K562 (cell line): ENCODE results near the gene ADAMTS20. TPM values are rescaled to one million over a fixed set of nuclear protein-coding genes. Genes with fewer than 3 reads are reported as not detected.

Source experiments
- ATAC-seq: fragments of 200-7000 bp; cut with Tn5 transposase; 3 replicates; pipeline ENCODE4 v1.9.1; 2020; ENCODE audit warnings: moderate library complexity
- BruUV-seq: library from RNA; stranded (reverse); fragments of 400-500 nt; replicated peaks from 2 replicates; lab custom pipeline; 2021; lab: Mats Ljungman, UMichigan
- CTCF ChIA-PET: fragments of 300-600 bp; formaldehyde crosslinking; extraction: SDS; loops from one replicate; lab custom pipeline; 2021; ENCODE audit warnings: low intra/inter-chr PET ratio; lab: Yijun Ruan, JAX
- POLR2A ChIA-PET: fragments of 300-600, 350-650 bp; sonication (Branson Sonifier 250); formaldehyde crosslinking; extraction: SDS; loops from one replicate; lab custom pipeline; 2021; ENCODE audit warnings: antibody characterized with exemption, inconsistent platforms; lab: Yijun Ruan, JAX
- DNase-seq, 4 experiments: peaks; one replicate each; pipeline versions ENCODE4 v3.0.0 to v3.0.0-alpha.2; 2011 to 2018; ENCODE audit warnings: low spot score in 3 of 4, mixed read lengths in 3 of 4; ENCODE audit errors: extremely low read depth in 1 of 4
- FAIRE-seq: peaks from 2 replicates; lab custom pipeline; 2011; peaks lifted over from hg19 to GRCh38; lab: Jason Lieb, UNC
- H2AFZ ChIP-seq: 2 replicates; pipeline ENCODE4 v1.6.0; 2011; ENCODE audit warnings: low read depth, low read length, control low read depth, inconsistent platforms
- H3K27ac ChIP-seq: fragments of 200-600 bp; 3 replicates; pipeline ENCODE4 v1.8.0; 2011; ENCODE audit warnings: low read depth, mild to moderate bottlenecking, control low read depth, inconsistent platforms, low read length, moderate library complexity, mixed read lengths; ENCODE audit errors: extremely low read depth
- H3K27me3 ChIP-seq, 2 experiments: fragments of 300-600 bp in 1 of 2; 2 replicates in 1 of 2; 3 replicates in 1 of 2; pipeline versions ENCODE4 v1.6.0 to v1.8.0; 2011; ENCODE audit warnings: inconsistent platforms in 2 of 2, low read length in 2 of 2, mild to moderate bottlenecking in 1 of 2, mixed read lengths in 1 of 2, moderate library complexity in 1 of 2; ENCODE audit not compliant: control insufficient read depth in 2 of 2, insufficient read depth in 2 of 2
- H3K36me3 ChIP-seq: fragments of 300-600 bp; 3 replicates; pipeline ENCODE4 v1.8.0; 2011; ENCODE audit warnings: mild to moderate bottlenecking, low read length, inconsistent platforms; ENCODE audit not compliant: control insufficient read depth, insufficient read depth
- H3K4me1 ChIP-seq, 2 experiments: fragments of 200-600 bp in 1 of 2; replicated peaks in 1 of 2; 2 replicates in 1 of 2; 3 replicates in 1 of 2; pipeline versions ENCODE4 v1.5.1 to v1.8.0; 2011; ENCODE audit warnings: inconsistent platforms in 2 of 2, low read length in 2 of 2, mild to moderate bottlenecking in 1 of 2, mixed read lengths in 1 of 2, moderate library complexity in 1 of 2; ENCODE audit not compliant: control insufficient read depth in 2 of 2, insufficient read depth in 2 of 2
- H3K4me2 ChIP-seq: 2 replicates; pipeline ENCODE4 v1.6.1; 2011; ENCODE audit warnings: low read length, control low read depth, inconsistent platforms, mixed read lengths; ENCODE audit not compliant: insufficient read depth
- H3K4me3 ChIP-seq: fragments of 200-600 bp; sonication (generic), shearing (Covaris generic); 2 replicates; pipeline ENCODE4 v1.5.1; 2016; ENCODE audit warnings: control low read depth, inconsistent platforms
- H3K79me2 ChIP-seq: fragments of 200-600 bp; 3 replicates; pipeline ENCODE4 v1.8.0; 2011; ENCODE audit warnings: low read length, inconsistent platforms; ENCODE audit not compliant: control insufficient read depth, insufficient read depth
- H3K9ac ChIP-seq, 2 experiments: 2 replicates each; pipeline versions ENCODE4 v1.6.0 to v1.6.1; 2011; ENCODE audit warnings: low read depth in 2 of 2, low read length in 2 of 2, control low read depth in 1 of 2, inconsistent platforms in 1 of 2, mild to moderate bottlenecking in 1 of 2, mixed read lengths in 1 of 2; ENCODE audit not compliant: insufficient read depth in 1 of 2
- H3K9me1 ChIP-seq: one replicate; pipeline ENCODE4 v1.6.0; 2011; ENCODE audit warnings: inconsistent platforms, mild to moderate bottlenecking, low read length, moderate library complexity; ENCODE audit not compliant: control insufficient read depth, insufficient read depth
- H3K9me3 ChIP-seq: replicated peaks from 2 replicates; pipeline ENCODE4 v1.5.1; 2011; ENCODE audit warnings: low read depth, low read length, inconsistent platforms; ENCODE audit not compliant: control insufficient read depth, insufficient read depth
- H4K20me1 ChIP-seq: replicated peaks from 2 replicates; pipeline ENCODE4 v1.6.1; 2011; ENCODE audit warnings: low read length, inconsistent platforms, mixed read lengths; ENCODE audit not compliant: control insufficient read depth, insufficient read depth
- CBFA2T2 ChIP-seq: fragments of 450-650 bp; conservative IDR thresholded peaks from 2 replicates; pipeline ENCODE4 v1.6.1; 2017; ENCODE audit warnings: mild to moderate bottlenecking
- CEBPB ChIP-seq: fragments of 450-650 bp; IDR thresholded peaks from 2 replicates; pipeline ENCODE4 v1.6.1; 2016; ENCODE audit warnings: missing genetic modification characterization, missing compliant biosample characterization
- JUND ChIP-seq, 2 experiments: IDR thresholded peaks; 2 replicates in 1 of 2; 3 replicates in 1 of 2; pipeline ENCODE4 v1.6.1; 2011; ENCODE audit warnings: borderline replicate concordance in 2 of 2, low read depth in 2 of 2, low read length in 2 of 2, improper control_type of control experiment in 1 of 2, missing biosample characterization in 1 of 2, missing genetic modification characterization in 1 of 2, missing genetic modification reagents in 1 of 2
- KLF16 ChIP-seq: IDR thresholded peaks from 2 replicates; pipeline ENCODE4 v1.6.1; 2016; ENCODE audit warnings: antibody characterized with exemption
- POLR2A ChIP-seq: fragments of 450-650 bp; conservative IDR thresholded peaks from 2 replicates; pipeline ENCODE4 v1.6.1; 2016
- SIX5 ChIP-seq, 2 experiments: IDR thresholded peaks; 2 replicates each; pipeline ENCODE4 v1.6.1; 2011; ENCODE audit warnings: low read length in 2 of 2, borderline replicate concordance in 1 of 2, low read depth in 1 of 2, mild to moderate bottlenecking in 1 of 2, moderate library complexity in 1 of 2; ENCODE audit not compliant: insufficient read depth in 1 of 2
- TAL1 ChIP-seq: fragments of 450-650 bp; IDR thresholded peaks from 2 replicates; pipeline ENCODE4 v1.6.1; 2016; ENCODE audit warnings: mild to moderate bottlenecking
- ZNF217 ChIP-seq: sonication (generic); formaldehyde crosslinking; IDR thresholded peaks from 2 replicates; pipeline ENCODE4 v1.8.0; 2022; ENCODE audit warnings: mild to moderate bottlenecking, missing genetic modification reagents
- ZNF354B ChIP-seq: fragments of 250-450 bp; sonication (Bioruptor Pico); IDR thresholded peaks from 2 replicates; pipeline ENCODE4 v1.4.0; 2020
- ZNF41 ChIP-seq: fragments of 250-450 bp; sonication (Bioruptor Pico); conservative IDR thresholded peaks from 2 replicates; pipeline ENCODE4 v1.4.0; 2020; ENCODE audit warnings: mild to moderate bottlenecking
- WGBS: fragments of 100-300 bp; shearing (Covaris generic); methylation state at CpG from one replicate; pipeline ENCODE4 v1.1.6; 2016; ENCODE audit warnings: low coverage, mixed read lengths; ENCODE audit not compliant: insufficient coverage; ENCODE audit errors: missing lambda C conversion rate; 5-methylcytosine and 5-hydroxymethylcytosine counted together
- in situ Hi-C: fragments of 300-500 bp; cut with MboI; formaldehyde crosslinking; loops from 4 replicates; pipeline ENCODE4 v1.15.0; 2018; ENCODE audit warnings: inconsistent platforms, mixed read lengths
- intact Hi-C: fragments of 100-400 bp; cut with micrococcal nuclease; formaldehyde crosslinking; loops from 2 replicates; pipeline ENCODE4 v1.14.2; 2022
- polyA plus RNA-seq, 8 experiments: library from polyadenylated mRNA; depleted of rRNA in 4 of 8; stranded (reverse) in 5 of 8; unstranded in 3 of 8; fragments of >200 nt; fragmentation: Nextera tagmentation in 2 of 8; fragmentation: Illumina TruSeq in 1 of 8; extraction: Ambion mirVana in 2 of 8; extraction: Trizol in 1 of 8; gene quantifications; 2 replicates each; pipeline versions ENCODE4 v1.2.1 to v1.2.3, GENCODE V29; 2011 to 2014; ENCODE audit warnings: inconsistent platforms in 1 of 8, missing spikeins in 1 of 8
- total RNA-seq, 7 experiments: library from RNA; depleted of rRNA in 6 of 7; stranded (reverse); fragments of >200 nt in 6 of 7; fragmentation: Illumina TruSeq in 2 of 7; extraction: Trizol in 2 of 7; gene quantifications; 2 replicates each; pipeline versions ENCODE4 v1.2.1 to v1.2.3, GENCODE V29; 2011 to 2021; ENCODE audit warnings: low replicate concordance in 1 of 7
- TF ChIP-seq, protein P1 (sequence below): sonication (generic); formaldehyde crosslinking; IDR thresholded peaks from 2 replicates; pipeline ENCODE4 v1.8.0; 2023; ENCODE audit warnings: missing genetic modification reagents, mild to moderate bottlenecking, borderline replicate concordance
- TF ChIP-seq, protein P2 (sequence below): fragments of 250-450 bp; sonication (Bioruptor Pico); IDR thresholded peaks from 2 replicates; pipeline ENCODE4 v1.8.0; 2022; ENCODE audit warnings: inconsistent platforms
- TF ChIP-seq, protein P3 (sequence below), 3 experiments: fragments of 200-800 bp in 1 of 3; fragments of 250-450 bp in 1 of 3; fragments of 450-650 bp in 1 of 3; sonication (Bioruptor Pico) in 1 of 3; sonication (Bioruptor generic) in 1 of 3; formaldehyde crosslinking in 1 of 3; IDR thresholded peaks; 2 replicates each; pipeline versions ENCODE4 v1.6.1 to v1.8.0; 2016 to 2022; ENCODE audit warnings: mild to moderate bottlenecking in 2 of 3, missing genetic modification characterization in 2 of 3, missing compliant biosample characterization in 1 of 3, moderate library complexity in 1 of 3

The ADAMTS20 gene
- total and polyA plus RNA-seq, 9 of the 15 experiments (the other 6 are each of a cell fraction or from before 2014, with no cell fraction given): 0.01 to 0.84 (median 0.07) TPM; not detected in 2

DNA sequence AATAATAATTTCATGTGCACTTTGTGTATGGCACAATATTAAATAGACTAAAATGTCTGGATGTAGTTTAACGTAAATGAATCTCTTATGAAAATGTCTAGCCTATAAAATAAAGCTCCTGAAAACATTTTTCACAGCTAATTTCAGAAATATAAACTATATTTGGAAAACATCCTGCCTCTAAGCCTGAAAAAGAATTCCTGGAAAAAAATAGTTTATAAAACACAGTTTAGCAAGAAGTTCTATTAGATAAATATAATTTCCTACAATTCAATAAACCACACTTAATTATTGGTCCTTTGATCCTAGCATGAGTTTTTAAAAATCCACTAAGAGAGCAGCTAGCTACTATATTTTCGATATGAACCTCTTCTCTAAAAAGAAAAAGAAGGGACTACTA, 159.9 kb downstream of the ADAMTS20 start:
- FAIRE-seq (no peak), ATAC-seq (no peak)
- in situ Hi-C loops: no loop called here
- CTCF ChIA-PET: no interaction called here
- Histone ChIP-seq H3K4me3 (no peak overlapping the region), H2AFZ (no peak overlapping the region), H3K9ac (no peak overlapping the region), H3K79me2 (no peaks in the 10 kb centered on the region), H3K36me3 (no peaks in the 10 kb centered on the region)
- WGBS: 3% methylated on average over 2 of the region's 2 CpGs
- TF ChIP-seq CBFA2T2 (no peak), CEBPB (tag) (no peak), SIX5 (IDR thresholded peaks at IDR 0.05; ENCODE audit: borderline replicate concordance in 1 of 2, insufficient read depth in 1 of 2, low read depth in 1 of 2, low read length in 2 of 2) (no peak), KLF16 (no peak), ZNF217 (CRISPR knock-in tag) (no peak), ZNF354B (no peak), JUND (IDR thresholded peaks at IDR 0.05; ENCODE audit: borderline replicate concordance, low read depth, low read length) (no peak), JUND (tag; IDR thresholded peaks at IDR 0.05; ENCODE audit: borderline replicate concordance, low read depth, low read length) (no peak), TAL1 (no peak), POLR2A (no peak), ZNF41 (no peak)
- TF ChIP-seq, protein P1, sequence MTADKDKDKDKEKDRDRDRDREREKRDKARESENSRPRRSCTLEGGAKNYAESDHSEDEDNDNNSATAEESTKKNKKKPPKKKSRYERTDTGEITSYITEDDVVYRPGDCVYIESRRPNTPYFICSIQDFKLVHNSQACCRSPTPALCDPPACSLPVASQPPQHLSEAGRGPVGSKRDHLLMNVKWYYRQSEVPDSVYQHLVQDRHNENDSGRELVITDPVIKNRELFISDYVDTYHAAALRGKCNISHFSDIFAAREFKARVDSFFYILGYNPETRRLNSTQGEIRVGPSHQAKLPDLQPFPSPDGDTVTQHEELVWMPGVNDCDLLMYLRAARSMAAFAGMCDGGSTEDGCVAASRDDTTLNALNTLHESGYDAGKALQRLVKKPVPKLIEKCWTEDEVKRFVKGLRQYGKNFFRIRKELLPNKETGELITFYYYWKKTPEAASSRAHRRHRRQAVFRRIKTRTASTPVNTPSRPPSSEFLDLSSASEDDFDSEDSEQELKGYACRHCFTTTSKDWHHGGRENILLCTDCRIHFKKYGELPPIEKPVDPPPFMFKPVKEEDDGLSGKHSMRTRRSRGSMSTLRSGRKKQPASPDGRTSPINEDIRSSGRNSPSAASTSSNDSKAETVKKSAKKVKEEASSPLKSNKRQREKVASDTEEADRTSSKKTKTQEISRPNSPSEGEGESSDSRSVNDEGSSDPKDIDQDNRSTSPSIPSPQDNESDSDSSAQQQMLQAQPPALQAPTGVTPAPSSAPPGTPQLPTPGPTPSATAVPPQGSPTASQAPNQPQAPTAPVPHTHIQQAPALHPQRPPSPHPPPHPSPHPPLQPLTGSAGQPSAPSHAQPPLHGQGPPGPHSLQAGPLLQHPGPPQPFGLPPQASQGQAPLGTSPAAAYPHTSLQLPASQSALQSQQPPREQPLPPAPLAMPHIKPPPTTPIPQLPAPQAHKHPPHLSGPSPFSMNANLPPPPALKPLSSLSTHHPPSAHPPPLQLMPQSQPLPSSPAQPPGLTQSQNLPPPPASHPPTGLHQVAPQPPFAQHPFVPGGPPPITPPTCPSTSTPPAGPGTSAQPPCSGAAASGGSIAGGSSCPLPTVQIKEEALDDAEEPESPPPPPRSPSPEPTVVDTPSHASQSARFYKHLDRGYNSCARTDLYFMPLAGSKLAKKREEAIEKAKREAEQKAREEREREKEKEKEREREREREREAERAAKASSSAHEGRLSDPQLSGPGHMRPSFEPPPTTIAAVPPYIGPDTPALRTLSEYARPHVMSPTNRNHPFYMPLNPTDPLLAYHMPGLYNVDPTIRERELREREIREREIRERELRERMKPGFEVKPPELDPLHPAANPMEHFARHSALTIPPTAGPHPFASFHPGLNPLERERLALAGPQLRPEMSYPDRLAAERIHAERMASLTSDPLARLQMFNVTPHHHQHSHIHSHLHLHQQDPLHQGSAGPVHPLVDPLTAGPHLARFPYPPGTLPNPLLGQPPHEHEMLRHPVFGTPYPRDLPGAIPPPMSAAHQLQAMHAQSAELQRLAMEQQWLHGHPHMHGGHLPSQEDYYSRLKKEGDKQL (CRISPR knock-in tag): no peak
- TF ChIP-seq, protein P2, sequence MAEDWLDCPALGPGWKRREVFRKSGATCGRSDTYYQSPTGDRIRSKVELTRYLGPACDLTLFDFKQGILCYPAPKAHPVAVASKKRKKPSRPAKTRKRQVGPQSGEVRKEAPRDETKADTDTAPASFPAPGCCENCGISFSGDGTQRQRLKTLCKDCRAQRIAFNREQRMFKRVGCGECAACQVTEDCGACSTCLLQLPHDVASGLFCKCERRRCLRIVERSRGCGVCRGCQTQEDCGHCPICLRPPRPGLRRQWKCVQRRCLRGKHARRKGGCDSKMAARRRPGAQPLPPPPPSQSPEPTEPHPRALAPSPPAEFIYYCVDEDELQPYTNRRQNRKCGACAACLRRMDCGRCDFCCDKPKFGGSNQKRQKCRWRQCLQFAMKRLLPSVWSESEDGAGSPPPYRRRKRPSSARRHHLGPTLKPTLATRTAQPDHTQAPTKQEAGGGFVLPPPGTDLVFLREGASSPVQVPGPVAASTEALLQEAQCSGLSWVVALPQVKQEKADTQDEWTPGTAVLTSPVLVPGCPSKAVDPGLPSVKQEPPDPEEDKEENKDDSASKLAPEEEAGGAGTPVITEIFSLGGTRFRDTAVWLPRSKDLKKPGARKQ: no peak
- TF ChIP-seq, protein P3, sequence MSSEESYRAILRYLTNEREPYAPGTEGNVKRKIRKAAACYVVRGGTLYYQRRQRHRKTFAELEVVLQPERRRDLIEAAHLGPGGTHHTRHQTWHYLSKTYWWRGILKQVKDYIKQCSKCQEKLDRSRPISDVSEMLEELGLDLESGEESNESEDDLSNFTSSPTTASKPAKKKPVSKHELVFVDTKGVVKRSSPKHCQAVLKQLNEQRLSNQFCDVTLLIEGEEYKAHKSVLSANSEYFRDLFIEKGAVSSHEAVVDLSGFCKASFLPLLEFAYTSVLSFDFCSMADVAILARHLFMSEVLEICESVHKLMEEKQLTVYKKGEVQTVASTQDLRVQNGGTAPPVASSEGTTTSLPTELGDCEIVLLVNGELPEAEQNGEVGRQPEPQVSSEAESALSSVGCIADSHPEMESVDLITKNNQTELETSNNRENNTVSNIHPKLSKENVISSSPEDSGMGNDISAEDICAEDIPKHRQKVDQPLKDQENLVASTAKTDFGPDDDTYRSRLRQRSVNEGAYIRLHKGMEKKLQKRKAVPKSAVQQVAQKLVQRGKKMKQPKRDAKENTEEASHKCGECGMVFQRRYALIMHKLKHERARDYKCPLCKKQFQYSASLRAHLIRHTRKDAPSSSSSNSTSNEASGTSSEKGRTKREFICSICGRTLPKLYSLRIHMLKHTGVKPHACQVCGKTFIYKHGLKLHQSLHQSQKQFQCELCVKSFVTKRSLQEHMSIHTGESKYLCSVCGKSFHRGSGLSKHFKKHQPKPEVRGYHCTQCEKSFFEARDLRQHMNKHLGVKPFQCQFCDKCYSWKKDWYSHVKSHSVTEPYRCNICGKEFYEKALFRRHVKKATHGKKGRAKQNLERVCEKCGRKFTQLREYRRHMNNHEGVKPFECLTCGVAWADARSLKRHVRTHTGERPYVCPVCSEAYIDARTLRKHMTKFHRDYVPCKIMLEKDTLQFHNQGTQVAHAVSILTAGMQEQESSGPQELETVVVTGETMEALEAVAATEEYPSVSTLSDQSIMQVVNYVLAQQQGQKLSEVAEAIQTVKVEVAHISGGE (CRISPR knock-in tag; IDR thresholded peaks at IDR 0.05): no peak
- TF ChIP-seq, all 486 proteins: peak for 0
- DNase-seq: no peak
- no peak overlapping the region for H3K27ac ChIP-seq
- no peaks in the 10 kb centered on the region for H3K4me1 ChIP-seq
- H3K9me3 ChIP-seq: no peaks in the 10 kb centered on the region
- H3K4me2 ChIP-seq: no peak overlapping the region
- POLR2A ChIA-PET: no interaction called here
- no peaks in the 10 kb centered on the region for H3K9me1 ChIP-seq
- no TSS peak for BruUV-seq
- H3K27me3 ChIP-seq: no peaks in the 10 kb centered on the region
- intact Hi-C loops: no loop called here
- no peaks in the 10 kb centered on the region for H4K20me1 ChIP-seq
